Stimulated activated CD8-positive, alpha-beta memory T cell treated with anti-CD3 and anti-CD28 coated beads, Interleukin-15, amount 100 ng/mL, for 4 hours (primary cell): Measurements from ENCODE around the gene MILR1.
"Not testable (repeated sequence)": the region's sequence is repeated elsewhere in the genome, so short reads cannot be mapped to it uniquely, and the experiment has no call there.

Source experiments
- DNase-seq, 2 donors: peaks; one replicate each; pipeline ENCODE4 v3.0.0-alpha.2; 2020; ENCODE audit warnings: low read depth in 2 of 2

The MILR1 gene

GRCh38 chr17:64426596-64426995, 22.3 kb upstream of the MILR1 start:
- DNase-seq: no peak

- DNase-seq: no peak
Observed at GRCh38 chr17:64428406-64428805, 20.5 kb upstream of the MILR1 start.

- DNase-seq: not testable (repeated sequence)
Observed at GRCh38 chr17:64430036-64430435, 18.9 kb upstream of the MILR1 start.

- DNase-seq: no peak
Observed at GRCh38 chr17:64431534-64431933, 17.4 kb upstream of the MILR1 start.

- DNase-seq: no peak
Observed at GRCh38 chr17:64437944-64438525, 10.9 kb upstream of the MILR1 start.

GRCh38 chr17:64439521-64439920, 9.4 kb upstream of the MILR1 start:
- not testable (repeated sequence) for DNase-seq

GRCh38 chr17:64439956-64440355, 9.0 kb upstream of the MILR1 start:
- no peak for DNase-seq

GRCh38 chr17:64441772-64442540, 7.0 kb upstream of the MILR1 start:
- no peak for DNase-seq

GRCh38 chr17:64442541-64442971, 6.4 kb upstream of the MILR1 start:
- DNase-seq: no peak

- DNase-seq: no peak
Observed at GRCh38 chr17:64443086-64443760, 5.7 kb upstream of the MILR1 start.

GRCh38 chr17:64447526-64447925, 1.4 kb upstream of the MILR1 start:
- no peak for DNase-seq

- DNase-seq: no peak
Observed at GRCh38 chr17:64449545-64449944, 630 bp downstream of the MILR1 start.

- DNase-seq: no peak
Observed at GRCh38 chr17:64455993-64456885, 7.3 kb downstream of the MILR1 start.

- no peak for DNase-seq
Observed at GRCh38 chr17:64457156-64457555, 8.2 kb downstream of the MILR1 start.

- no peak for DNase-seq
Observed at GRCh38 chr17:64458756-64459155, 9.8 kb downstream of the MILR1 start.

- DNase-seq: no peak
Observed at GRCh38 chr17:64459284-64459747, 10.4 kb downstream of the MILR1 start.

- DNase-seq: not testable (repeated sequence)
Observed at GRCh38 chr17:64459818-64460217, 10.9 kb downstream of the MILR1 start.

- no peak for DNase-seq
Observed at GRCh38 chr17:64460955-64461354, 12.0 kb downstream of the MILR1 start.

GRCh38 chr17:64461788-64462187, 12.9 kb downstream of the MILR1 start:
- no peak for DNase-seq

GRCh38 chr17:64466019-64466735, 17.3 kb downstream of the MILR1 start:
- DNase-seq: no peak

- not testable (repeated sequence) for DNase-seq
Observed at GRCh38 chr17:64466834-64467233, 17.9 kb downstream of the MILR1 start.
